ENCODE results near the gene MEPCE. TPM values are rescaled to one million over a fixed set of nuclear protein-coding genes. Genes with fewer than 3 reads are reported as not detected.

Gene MEPCE
- total and polyA plus RNA-seq, 9 of the 15 experiments (the other 6 are each of a cell fraction or from before 2014, with no cell fraction given): 10.9 to 76.3 (median 44.1) TPM

DNA sequence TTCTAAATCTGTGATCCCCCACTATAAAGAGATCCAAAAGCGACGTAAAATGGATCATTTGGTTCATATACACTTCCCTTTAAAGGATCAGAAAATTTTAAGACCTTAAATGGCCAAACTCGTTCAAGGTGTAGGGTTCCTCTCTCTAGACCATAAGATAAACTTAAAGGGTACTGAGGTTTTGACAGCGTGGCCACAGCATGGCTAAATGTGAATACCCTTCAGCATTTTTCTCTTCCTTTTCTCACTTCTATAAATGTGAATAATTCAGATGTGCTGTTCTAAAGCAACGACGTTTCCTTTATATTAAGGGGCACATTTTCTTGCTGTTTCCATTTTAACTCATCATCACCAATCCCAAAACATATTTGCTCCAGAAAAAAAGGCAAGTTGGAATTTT is 6.3 kb upstream of the MEPCE start (continued):
- TF ChIP-seq PBX2 (CRISPR knock-in tag; IDR thresholded peaks at IDR 0.05; ENCODE audit: low read depth) (no peak), PBX2 (tag; conservative IDR thresholded peaks at IDR 0.05; ENCODE audit: low read depth) (no peak), ZNF551 (CRISPR knock-in tag; IDR thresholded peaks at IDR 0.05) (no peak), ELF4 (CRISPR knock-in tag; IDR thresholded peaks at IDR 0.05) (no peak), JUND (IDR thresholded peaks at IDR 0.05; ENCODE audit: borderline replicate concordance, low read depth, low read length) (no peak), JUND (tag; IDR thresholded peaks at IDR 0.05; ENCODE audit: borderline replicate concordance, low read depth, low read length) (no peak), MTF1 (CRISPR knock-in tag; IDR thresholded peaks at IDR 0.05; ENCODE audit: borderline replicate concordance) (no peak), RBM34 (IDR thresholded peaks at IDR 0.05; ENCODE audit: borderline replicate concordance, insufficient read depth, low read length) (no peak), ZNF175 (CRISPR knock-in tag; IDR thresholded peaks at IDR 0.05; ENCODE audit: low read depth) (no peak), CBFA2T3 (IDR thresholded peaks at IDR 0.05) (no peak), KDM1A (IDR thresholded peaks at IDR 0.05) (no peak)
